ENCODE results near the gene JARID2.

GRCh38 chr6:15515660-15516375, 269.9 kb downstream of the JARID2 start:
- no peak for TF ChIP-seq ZFX (CRISPR knock-in tag; IDR thresholded peaks at IDR 0.05)
- TF ChIP-seq CBX8 (IDR thresholded peaks at IDR 0.05; ENCODE audit: borderline replicate concordance, extremely low read depth, low read depth, low read length, poor library complexity, severe bottlenecking), result no peak
- TF ChIP-seq TBL1XR1 (IDR thresholded peaks at IDR 0.05; ENCODE audit: low read length in 2 of 2), result no peak
- no peak for TF ChIP-seq ARID1B (IDR thresholded peaks at IDR 0.05)
- no peak for TF ChIP-seq NR3C1 (CRISPR knock-in tag; IDR thresholded peaks at IDR 0.05)
- TF ChIP-seq NFATC3 (IDR thresholded peaks at IDR 0.05), result no peak
- no peak for TF ChIP-seq ZNF561 (CRISPR knock-in tag; conservative IDR thresholded peaks at IDR 0.05)
- TF ChIP-seq RBM39 (optimal IDR thresholded peaks at IDR 0.05; ENCODE audit: low read depth, low read length), result no peak

All from K562 (cell line).